ENCODE results near the gene PTPRT. TPM values are rescaled to one million over a fixed set of nuclear protein-coding genes. Genes with fewer than 3 reads are reported as not detected.
A peak's percentile ranks its signal among the peaks of the same experiment; 100 is the strongest.

PTPRT gene
- total and polyA plus RNA-seq, 2 of the 13 experiments (the other 11 are each of a cell fraction or from before 2014, with no cell fraction given) = under 0.01 to 0.09 TPM

- TF ChIP-seq PRDM10 (CRISPR knock-in tag; IDR thresholded peaks at IDR 0.05; ENCODE audit: low read depth) (no peak), ZIK1 (CRISPR knock-in tag; IDR thresholded peaks at IDR 0.05; ENCODE audit: borderline replicate concordance, low read depth) (no peak), NR2F6 (IDR thresholded peaks at IDR 0.05) (no peak), NR2F6 (CRISPR knock-in tag; IDR thresholded peaks at IDR 0.05) (no peak), ZSCAN31 (CRISPR knock-in tag; IDR thresholded peaks at IDR 0.05; ENCODE audit: low read depth) (no peak), ZFP1 (CRISPR knock-in tag; IDR thresholded peaks at IDR 0.05) (no peak), GMEB1 (CRISPR knock-in tag; IDR thresholded peaks at IDR 0.05; ENCODE audit: borderline replicate concordance) (no peak), ZNF510 (CRISPR knock-in tag; IDR thresholded peaks at IDR 0.05; ENCODE audit: low read depth) (no peak), ZNF597 (CRISPR knock-in tag; IDR thresholded peaks at IDR 0.05) (no peak), POLR2AphosphoS5 (IDR thresholded peaks at IDR 0.05; ENCODE audit: low read depth, low read length) (no peak), SMAD9 (CRISPR knock-in tag; IDR thresholded peaks at IDR 0.05) (no peak), ZNF513 (CRISPR knock-in tag; conservative IDR thresholded peaks at IDR 0.05) (no peak), ZNF256 (CRISPR knock-in tag; conservative IDR thresholded peaks at IDR 0.05) (no peak), MED13 (CRISPR knock-in tag; IDR thresholded peaks at IDR 0.05) (no peak), BRD4 (CRISPR knock-in tag; IDR thresholded peaks at IDR 0.05) (no peak), HNRNPK (IDR thresholded peaks at IDR 0.05; ENCODE audit: low read depth, low read length, poor library complexity, severe bottlenecking) (no peak), ZNF740 (CRISPR knock-in tag; IDR thresholded peaks at IDR 0.05) (0 out of 2 replicates have a peak, but pooled peaks have one; percentile 38), SIX4 (CRISPR knock-in tag; IDR thresholded peaks at IDR 0.05) (no peak), ZMAT5 (CRISPR knock-in tag; IDR thresholded peaks at IDR 0.05; ENCODE audit: borderline replicate concordance, low read depth) (no peak), JARID2 (CRISPR knock-in tag; IDR thresholded peaks at IDR 0.05; ENCODE audit: insufficient replicate concordance) (no peak)
Observed at GRCh38 chr20:43187476-43188233, 2.1 kb downstream of the PTPRT start (continued).
